Kidney glomerular epithelial cell (primary cell): ENCODE data around the gene SH3D21.
A peak's percentile ranks its signal among the peaks of the same experiment; 100 is the strongest.

Source experiments
- DNase-seq: peaks from one replicate; lab custom pipeline; 2025; lab: John Stamatoyannopoulos, UW

SH3D21 gene

DNA sequence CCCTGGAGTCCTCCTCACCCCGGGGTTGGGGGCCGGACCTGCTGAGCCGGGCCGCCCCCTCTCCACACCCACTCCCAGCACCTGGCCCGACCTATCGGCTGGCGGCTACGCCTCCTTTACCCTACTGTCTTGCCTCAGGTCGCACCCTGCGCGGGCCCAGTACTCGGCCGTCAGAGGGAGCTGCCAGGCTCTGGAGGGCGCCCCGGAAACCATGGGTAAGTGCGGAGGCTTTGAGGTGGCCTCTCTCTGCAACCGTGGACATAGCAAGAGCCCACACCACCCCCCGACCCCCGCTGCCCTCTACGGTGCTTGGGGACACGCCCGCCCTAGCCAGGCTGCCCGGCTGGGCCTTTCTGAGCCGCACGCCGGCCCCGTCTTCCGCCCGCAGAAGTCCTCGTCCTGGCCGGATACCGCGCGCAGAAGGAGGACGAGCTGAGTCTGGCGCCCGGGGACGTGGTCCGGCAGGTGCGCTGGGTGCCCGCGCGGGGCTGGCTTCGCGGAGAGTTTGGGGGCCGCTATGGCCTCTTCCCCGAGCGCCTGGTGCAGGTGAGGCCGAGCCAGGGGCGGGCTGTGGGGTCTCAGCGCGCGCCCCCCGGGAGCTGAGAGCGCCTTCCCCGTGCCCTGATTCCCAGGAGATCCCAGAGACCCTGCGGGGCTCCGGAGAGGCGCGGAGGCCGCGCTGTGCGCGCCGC lies at the start of gene SH3D21:
Gene SH3D21, plus strand, starts transcription at position 159 of the 692 bp plus-strand sequence. Its CDS starts 53 bp downstream, at position 212.
- DNase-seq, result no peak

DNA sequence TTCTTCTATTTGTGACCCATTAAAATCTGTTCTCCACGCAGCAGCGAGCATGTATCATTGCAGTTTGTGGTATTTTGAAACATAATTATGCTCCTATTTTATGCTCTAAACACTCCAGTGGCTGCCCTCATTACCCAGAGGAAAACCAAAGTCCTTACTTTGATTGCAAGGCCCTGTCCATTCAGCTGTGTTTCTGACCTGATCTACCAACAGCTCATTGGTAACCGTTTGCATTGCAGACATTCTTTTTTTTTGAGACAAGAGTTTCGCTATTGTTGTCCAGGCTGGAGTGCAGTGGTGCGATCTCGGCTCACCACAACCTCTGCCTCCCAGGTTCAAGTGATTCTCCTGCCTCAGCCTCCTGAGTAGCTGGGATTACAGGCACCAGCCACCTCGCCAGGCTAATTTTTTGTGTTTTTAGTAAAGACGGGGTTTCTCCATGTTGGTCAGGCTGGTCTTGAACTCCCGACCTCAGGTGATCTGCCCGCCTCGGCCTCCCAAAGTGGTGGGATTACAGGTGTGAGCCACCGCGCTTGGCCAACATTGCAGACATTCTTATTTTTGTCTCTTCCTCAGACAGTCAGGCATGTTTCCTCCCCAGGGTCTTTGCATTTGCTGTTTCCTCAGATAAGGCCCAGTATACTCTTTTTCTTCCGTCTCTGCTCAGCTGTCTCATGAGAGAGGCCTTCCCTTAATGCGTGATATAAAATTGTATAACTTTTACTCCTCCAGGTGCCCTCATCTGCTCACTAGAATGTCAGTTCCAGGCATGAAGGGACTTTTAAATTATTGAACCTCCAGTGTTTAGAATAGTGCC lies 49.4 kb upstream of the SH3D21 start:
- peak; percentile 26 for DNase-seq

DNA sequence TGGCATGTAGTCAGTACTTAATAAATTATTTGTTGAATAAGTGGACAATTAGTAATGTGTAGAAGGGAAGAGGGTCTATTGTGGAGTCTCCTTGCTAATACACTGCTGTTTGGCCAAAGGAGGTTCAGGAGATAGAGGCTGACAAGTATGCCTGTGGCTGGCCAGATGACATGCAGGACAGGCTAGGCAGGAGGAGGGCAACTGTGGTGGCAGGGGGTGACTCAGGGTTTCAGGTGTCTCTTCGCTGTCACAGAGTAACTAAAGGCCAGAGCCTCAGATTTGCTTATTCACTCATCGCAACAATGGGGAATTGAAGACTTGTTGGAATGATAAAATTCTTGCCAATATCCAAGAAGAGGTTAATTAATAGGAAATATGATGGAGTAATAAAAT lies 48.8 kb upstream of the SH3D21 start:
- DNase-seq, result no peak

DNA sequence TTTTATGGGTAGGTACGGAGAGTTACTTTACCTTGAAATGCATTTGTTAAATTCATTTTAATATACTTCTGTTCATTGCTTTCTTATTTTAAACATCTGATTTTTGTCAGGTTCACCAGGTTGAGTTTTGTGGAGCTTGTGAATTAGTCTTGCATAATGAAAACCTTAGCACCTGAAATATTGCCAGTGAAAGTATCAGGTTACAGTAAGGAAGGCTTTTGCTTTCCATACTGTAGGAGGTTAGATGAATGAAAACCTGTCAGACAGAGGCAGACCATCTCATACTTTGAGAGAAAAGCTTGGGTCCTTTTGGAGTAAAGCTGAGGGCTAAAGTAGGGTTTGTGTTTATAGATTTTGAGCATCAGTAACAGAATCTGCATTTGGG lies 47.2 kb upstream of the SH3D21 start:
- DNase-seq, result no peak

DNA sequence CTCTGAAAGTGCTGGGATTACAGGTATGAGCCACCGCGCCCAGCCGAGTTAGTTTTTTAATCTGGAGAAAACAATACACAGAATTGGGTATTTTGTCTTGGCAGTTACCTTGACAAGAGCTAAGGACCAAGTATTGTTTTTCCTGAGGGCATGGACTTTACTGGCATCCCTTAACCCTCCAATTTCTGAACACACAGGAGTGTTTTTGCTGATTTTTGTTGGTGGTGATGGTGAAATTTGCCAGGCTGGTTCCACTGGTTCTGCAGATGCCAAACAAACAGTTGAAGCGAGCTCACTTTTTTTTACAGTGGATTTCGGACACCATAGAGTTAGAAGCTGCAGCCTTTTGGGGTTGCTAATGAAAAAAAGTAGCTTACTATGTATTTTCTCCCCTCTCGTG lies 37.2 kb upstream of the SH3D21 start:
- DNase-seq, result no peak

DNA sequence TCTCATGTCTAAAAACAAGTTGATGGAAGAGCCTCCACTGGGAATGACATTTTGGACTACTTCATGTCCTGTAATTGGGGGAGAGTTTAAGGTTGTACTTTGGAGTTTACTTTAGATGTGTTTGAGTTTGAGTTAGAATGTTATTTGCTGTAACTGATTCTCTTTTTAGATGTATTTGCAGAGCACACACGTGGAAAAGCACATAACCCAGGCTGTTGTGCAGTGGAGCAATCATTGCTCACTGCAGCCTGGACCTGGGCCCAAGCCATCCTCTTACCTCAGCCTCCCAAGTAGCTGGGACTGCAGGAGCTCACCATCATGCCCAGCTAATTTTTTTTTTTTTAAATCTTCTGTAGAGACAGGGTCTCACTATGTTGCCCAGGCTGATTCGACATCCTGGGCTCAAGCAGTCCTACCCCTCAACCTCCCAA lies 36.7 kb upstream of the SH3D21 start:
- DNase-seq, result no peak

DNA sequence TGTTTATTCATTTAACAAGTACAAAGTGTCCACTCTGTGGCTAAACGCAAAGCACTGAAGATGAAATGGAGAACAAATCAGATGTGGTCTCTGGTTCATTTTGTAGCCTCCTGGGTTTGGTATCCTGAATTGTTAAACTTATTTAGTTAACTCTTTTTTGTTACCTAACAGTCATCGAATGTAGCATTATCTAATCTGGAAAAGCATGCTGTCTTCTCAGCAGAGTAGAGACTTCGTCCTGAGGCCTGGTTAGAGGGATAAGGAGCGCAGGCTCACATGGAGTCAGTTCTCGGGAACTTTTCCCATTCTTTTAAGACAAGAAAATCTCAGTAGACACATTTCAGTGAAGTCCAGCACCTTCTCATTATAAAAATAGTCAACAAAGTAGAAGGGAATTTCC lies 33.1 kb upstream of the SH3D21 start:
- DNase-seq, result no peak

DNA sequence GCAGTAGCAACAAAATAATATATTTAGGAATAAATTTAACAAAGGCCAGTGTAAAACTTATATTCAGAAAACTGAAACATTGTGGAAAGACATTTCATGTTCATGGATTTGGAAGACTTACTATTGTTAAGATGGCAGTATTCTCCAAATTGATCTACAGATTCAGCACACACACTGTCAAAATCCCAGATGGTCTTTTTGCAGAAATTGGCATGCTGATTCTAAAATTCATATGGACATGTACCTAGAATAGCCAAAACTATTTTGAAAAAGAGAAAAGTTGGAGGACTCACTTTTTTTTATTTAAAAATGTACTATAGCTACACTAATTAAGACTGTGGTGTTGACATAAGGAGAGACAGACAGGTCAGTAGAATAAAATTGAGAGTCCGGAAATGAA lies 32.0 kb upstream of the SH3D21 start:
- DNase-seq, result no peak

DNA sequence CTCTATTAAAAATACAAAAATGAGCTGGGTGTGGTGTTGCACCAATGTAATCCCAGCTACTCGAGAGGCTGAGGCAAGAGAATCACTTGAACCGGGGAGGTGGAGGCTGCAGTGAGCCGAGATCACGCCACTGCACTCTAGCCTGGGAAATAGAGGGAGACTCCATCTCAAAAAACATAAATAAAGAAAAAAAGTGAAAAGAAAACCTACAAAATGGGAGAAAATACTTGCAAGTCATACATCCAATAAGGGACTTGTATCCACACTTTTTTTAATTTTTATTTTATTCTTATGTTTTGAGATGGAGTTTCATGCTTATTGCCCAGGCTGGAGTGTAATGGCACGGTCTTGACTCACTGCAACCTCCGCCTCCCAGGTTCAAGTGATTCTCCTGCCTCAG lies 29.5 kb upstream of the SH3D21 start:
- DNase-seq, result no peak

DNA sequence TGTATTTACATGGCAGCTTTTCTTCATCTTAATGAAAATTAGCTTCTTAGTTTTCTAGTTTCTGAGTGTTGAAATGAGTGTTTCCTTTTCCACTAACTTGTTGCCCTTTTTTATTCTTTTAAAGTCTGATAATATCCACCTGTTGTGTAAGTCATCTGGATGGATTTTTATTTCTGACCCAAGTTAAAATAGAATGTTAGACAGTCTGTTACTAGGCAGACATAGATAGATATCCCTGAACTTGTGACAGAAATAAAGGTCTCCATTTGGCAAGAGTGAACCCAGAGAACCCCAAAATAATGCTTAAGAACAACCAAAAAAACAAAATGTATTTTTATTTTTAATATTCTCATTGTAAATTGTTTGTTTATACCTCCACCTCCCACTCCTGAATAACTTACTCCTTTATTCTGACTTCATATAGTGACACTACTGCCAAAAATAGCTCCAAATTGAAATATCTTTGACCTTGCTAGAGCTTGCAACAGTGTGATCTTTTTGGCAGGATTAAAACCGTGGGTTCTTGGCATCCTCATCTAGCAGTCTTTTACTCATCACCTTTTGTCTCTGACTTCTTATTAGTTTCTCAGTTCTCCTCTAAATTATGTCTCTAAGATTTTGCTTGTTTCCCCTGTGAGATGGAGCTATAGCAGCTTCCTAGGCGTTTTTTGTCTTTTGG lies 26.9 kb upstream of the SH3D21 start:
- DNase-seq, result no peak

DNA sequence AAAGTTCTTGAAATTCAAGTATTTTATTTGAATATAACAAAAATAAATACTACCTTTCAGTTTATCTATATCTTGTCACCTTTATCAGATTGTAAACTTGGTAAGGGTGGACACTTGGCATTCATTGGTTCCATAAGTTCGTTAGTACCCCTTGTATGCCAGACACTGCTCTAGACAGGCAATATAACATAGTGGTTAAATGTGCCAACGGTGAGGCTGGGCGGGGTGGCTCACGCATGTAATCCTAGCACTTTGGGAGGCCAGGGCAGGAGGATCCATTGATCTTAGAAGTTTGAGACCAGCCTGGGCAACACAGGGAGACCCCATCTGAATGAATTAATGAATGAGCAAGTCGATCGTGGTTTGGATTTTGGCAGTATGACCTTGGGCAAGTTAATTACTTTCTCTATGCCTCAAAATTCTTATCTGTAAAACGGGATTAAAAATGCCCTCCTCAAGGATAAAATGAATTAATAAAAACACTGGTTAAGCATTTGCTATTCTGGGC lies 26.3 kb upstream of the SH3D21 start:
- no peak for DNase-seq

DNA sequence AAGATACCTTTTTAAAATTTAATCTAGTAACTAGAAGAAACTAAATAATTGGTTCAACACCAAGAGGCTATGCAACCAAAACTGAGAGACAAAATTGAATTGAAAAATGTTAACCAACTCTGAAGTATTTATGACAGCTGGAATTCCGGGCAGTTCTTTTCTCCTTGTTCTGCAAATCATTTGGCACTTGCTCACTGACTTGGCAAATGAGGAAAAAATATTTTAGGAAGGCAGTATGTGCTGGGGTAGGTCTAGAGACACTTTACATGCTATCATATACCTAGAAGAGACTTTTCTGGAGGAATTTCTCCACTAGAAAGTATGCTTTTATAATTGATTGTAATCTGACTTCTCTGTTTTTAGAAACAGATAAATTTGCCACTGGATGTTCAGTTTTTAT lies 22.1 kb upstream of the SH3D21 start:
- DNase-seq, result no peak

DNA sequence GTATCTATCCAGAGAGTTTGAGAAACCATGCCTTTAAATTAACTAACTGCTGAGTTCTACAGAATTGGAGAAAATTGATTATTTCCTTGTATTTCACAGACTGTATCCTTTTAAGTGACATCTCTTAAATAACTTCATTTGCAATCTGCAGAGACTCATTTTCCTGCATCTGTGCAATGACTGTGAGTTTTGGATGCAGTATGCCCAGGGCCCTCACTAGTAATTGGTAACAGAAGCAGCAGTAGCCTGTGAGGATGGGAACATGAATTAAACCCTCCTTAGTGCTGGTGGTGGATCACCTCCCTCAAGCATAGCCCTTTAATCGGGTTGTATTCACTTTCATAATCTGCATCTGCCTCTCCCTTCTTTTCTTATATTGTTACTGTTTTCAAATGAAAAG lies 21.7 kb upstream of the SH3D21 start:
- DNase-seq, result no peak

DNA sequence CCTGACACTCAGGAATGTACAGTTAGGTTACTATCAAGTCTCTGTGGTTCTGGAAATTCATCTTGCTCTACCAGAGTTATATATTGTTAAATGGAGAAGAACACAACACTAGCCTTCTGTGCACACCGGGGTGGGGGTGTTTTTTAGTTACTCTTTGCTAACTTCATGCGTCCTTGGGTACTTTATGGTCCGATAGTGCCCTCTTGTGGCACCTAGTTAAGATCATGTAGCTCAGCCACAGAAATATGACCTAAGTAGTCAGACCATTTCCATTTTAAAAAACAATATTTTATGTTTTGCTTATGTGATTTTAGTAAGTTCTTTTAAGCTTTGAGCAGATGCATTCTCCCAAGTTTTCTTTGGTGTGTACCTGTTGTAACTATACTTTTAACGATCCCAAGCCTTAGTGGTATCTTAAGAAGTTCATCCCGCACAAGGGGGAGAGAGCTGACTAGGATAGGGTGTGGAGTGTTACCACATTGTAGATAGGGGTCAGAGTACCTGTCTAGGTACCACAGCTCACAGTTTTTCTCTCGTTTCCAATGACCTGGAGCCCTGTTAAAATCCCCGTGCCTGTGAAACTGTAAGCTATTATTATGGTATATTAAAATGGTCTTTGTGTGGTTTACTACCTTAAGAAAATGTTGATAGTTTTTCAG lies 20.6 kb upstream of the SH3D21 start:
- peak; percentile 75 for DNase-seq

DNA sequence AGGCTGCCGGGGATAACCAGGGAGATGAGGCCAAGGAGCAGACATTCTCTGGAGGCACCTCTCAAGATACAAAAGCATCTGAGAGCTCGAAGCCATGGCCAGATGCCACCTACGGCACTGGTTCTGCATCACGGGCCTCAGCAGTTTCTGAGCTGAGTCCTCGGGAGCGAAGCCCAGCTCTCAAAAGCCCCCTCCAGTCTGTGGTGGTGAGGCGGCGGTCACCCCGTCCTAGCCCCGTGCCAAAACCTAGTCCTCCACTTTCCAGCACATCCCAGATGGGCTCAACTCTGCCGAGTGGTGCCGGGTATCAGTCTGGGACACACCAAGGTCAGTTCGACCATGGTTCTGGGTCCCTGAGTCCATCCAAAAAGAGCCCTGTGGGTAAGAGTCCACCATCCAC lies 19.4 kb upstream of the SH3D21 start:
- DNase-seq, result no peak

DNA sequence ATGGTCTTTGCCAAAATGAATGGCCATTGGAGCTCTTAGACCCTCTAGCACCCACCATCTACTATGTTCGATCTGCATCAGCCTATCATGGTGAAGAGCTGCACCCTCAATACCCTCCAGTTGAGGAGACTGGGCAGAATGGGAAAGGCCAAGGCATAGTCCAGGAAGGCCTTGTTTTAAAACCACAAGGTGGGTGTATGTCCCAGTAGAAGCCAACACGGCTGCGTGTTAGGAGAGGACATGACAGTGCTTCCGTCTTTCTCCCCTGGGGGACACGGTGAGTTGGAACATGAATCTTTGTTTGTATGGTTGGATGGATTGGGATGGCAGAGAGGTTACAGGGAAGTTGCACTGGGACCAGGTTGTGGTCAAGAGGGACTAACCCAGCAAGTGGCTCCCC lies 18.6 kb upstream of the SH3D21 start:
- no peak for DNase-seq

DNA sequence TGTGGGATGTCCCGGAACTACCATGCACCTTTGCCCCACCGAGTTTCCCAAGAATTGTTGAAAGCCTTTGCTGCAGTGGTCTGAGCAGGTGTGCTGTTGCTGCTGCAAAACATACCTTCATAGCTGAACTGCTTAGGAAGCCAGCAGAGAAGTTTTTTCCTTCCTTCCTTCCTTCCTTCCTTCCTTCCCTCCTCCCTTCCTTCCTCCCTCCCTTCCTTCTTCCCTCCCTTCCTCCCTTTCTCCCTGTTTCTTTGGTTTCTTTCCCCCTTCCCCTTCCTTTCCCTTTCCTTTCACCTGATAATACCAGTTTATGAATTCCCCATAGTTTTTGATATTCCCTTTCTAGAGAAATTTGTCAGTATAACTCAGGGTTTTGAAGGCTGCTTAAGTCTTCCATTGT lies 10.8 kb upstream of the SH3D21 start:
- no peak for DNase-seq

DNA sequence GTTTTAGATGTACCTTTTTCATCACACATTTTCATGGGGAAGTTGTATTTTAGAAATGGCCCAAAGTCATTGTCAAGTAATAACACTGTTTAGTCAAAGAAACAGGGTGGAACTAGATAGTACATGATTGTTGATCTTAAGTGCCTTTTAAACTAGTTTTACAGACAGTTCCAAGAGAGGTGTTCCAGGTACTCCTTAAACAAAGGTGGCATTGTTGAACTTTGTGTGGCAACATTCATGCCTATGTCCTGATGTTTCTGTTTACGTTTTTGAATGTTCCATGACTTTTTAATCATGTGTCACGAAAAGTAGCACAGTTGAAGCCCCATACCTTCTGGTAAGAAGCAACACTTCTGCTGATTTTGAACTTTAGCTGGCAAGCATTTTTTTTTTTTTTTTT lies 9.1 kb upstream of the SH3D21 start:
- DNase-seq, result no peak

DNA sequence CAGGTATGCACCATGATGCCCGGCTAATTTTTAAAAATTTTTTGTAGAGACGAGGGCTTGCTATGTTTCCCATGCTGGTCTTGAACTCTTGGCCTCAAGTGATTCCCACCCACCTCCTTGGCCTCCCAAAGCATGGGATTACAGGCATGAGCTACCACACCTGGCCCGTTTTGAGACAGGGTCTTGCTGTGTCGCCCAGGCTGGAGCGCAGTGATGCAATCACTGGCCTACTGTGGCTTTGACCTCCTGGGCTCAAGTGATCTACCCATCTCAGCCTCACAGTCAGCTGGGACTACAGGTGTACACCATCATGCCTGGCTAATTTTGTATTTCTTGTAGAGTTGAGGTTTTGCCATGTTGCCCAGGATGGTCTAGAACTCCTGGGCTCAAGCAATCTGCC lies 7.5 kb upstream of the SH3D21 start:
- no peak for DNase-seq

DNA sequence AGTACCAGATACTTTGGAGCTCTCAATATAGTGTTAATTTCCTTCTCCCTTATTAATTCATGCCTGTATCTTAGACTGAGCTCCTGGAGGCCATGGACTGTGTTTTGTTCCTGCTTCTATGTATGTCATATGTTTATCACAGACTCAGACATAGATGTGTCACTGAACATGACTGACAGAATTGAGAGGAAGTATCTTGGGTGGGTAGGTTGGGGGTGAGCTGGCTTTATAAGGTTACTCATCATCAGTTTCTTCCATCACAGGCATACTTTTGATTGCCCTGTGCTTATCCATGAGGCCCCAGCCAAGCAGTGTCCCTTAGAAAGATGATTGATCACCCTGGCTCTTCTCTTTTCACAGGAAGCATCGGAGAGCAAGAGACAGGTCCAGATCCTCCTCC lies 5.6 kb upstream of the SH3D21 start:
- peak; percentile 63 for DNase-seq

DNA sequence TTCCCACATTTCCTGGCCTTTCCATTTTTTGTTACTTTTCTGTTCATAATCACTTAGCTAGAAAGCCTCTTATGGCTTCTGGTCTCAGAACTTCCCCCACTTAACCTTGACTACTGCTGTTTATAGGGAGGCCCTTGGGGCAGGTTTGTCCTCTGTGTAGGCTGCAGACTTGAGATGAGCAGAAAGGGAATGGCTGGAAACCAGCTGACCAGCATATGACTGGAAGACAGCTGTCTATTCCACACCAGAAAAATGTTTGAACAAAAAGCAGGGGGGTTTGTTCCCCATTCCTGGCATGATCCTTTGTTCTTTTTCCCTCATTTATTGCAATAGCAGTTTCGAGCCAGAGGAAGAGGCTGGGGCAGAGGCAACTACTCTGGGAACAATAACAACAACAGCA lies 4.9 kb upstream of the SH3D21 start:
- no peak for DNase-seq

DNA sequence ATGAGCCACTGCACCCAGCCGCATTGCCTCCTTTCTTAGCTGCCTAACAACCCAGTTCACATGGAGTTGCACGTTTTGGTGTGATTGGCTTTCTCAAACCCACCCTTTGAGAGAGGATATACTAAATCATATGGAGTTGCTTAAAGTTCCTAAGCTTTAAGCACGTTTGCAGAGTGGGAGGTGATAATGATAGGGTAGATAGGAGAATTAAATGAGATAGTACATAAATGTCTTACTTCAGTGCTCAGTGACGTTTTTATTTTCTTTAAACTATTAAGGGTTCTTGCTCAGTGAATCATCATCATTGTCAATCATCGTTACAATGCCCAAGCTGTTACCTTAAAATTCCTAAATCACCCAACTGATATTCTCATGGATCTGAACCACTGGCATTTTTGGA lies 2.9 kb upstream of the SH3D21 start:
- DNase-seq, result peak; percentile 21
